ENCODE measurements around the gene PRKCZ. TPM values are rescaled to one million over a fixed set of nuclear protein-coding genes. Genes with fewer than 3 reads are reported as not detected.

PRKCZ gene
- 10 to 100 TPM; 34.6 to 48.9 (median 39.6) TPM for polyA plus RNA-seq (ENCODE audit: insufficient read depth in 1 of 5, insufficient read length in 5 of 5, low replicate concordance in 1 of 5)
- long read RNA-seq, donor 1, transcript PRKCZ-201 (18 exons, 2,326 nt): major isoform, 10 of 22 reads
- long read RNA-seq, donor 1, partial matches to known transcripts: 12 of 22 reads
- long read RNA-seq, donor 1, other reads (novel, unspliced or antisense): 0 of 22 reads
- long read RNA-seq, donor 2, transcript PRKCZ-201 (18 exons, 2,326 nt): major isoform, 9 of 91 reads
- long read RNA-seq, donor 2, partial matches to known transcripts: 82 of 91 reads
- long read RNA-seq, donor 2, other reads (novel, unspliced or antisense): 0 of 91 reads
- long read RNA-seq, donor 3, transcript PRKCZ-201 (18 exons, 2,326 nt): major isoform, 9 of 138 reads
- long read RNA-seq, donor 3, partial matches to known transcripts: 55 of 138 reads
- long read RNA-seq, donor 3, other reads (novel, unspliced or antisense): 73 of 138 reads
- long read RNA-seq, donor 4, transcript PRKCZ-201 (18 exons, 2,326 nt): major isoform, 5 of 6 reads
- long read RNA-seq, donor 4, partial matches to known transcripts: 0 of 6 reads
- long read RNA-seq, donor 4, other reads (novel, unspliced or antisense): 0 of 6 reads
- long read RNA-seq, donor 5, transcript PRKCZ-201 (18 exons, 2,326 nt): major isoform, 7 of 213 reads
- long read RNA-seq, donor 5, partial matches to known transcripts: 183 of 213 reads
- long read RNA-seq, donor 5, other reads (novel, unspliced or antisense): 23 of 213 reads
- long read RNA-seq, donor 6, transcript PRKCZ-201 (18 exons, 2,326 nt): major isoform, 15 of 125 reads
- long read RNA-seq, donor 6, partial matches to known transcripts: 98 of 125 reads
- long read RNA-seq, donor 6, other reads (novel, unspliced or antisense): 11 of 125 reads
- long read RNA-seq, donor 7, transcript PRKCZ-201 (18 exons, 2,326 nt): major isoform, 7 of 250 reads
- long read RNA-seq, donor 7, partial matches to known transcripts: 97 of 250 reads
- long read RNA-seq, donor 7, other reads (novel, unspliced or antisense): 146 of 250 reads
- long read RNA-seq, donor 8, partial matches to known transcripts: 0 of 3 reads
- long read RNA-seq, donor 8, other reads (novel, unspliced or antisense): 0 of 3 reads

DNA sequence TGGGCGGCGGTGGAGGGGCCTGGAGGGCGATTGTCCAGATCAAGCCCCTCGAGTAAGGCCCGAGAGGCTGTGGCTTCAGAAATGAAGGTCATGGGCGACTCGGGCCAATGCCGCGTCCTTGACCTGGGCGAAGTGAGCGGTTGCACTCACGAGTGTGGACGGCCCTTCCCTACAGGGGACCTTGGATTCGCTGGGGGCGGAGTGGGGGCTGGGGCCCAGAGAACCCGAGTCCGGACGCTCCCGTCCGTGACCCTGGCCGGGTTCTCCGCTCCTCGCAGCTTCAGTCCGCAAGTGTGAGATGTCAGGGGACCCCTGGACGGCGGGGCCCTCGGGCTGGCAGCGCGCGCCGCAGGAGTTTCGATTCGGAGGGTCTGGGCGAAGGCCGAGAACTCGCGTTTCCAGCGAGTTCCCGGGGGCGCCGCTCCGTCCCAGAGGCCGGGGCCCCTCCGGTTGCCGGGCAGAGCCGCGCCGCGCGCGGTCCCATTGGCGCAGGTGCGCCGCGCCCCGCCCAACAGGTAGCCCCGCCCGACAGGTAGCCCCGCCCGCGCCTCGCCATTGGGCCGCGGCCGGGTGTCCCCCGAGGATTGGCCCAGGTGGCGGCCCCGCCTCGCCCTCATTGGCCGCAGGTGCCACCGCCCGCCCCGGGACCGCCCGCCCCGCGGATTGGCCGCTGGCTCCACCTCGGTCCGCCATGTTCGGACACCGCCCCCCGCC, at the start of gene PRKCZ:
Gene PRKCZ (plus strand): TSS at position 694 of the 714 bp plus-strand sequence. CDS start 220 bp downstream, outside the sequence.
- peak; percentile 71 to 75 for DNase-seq

DNA sequence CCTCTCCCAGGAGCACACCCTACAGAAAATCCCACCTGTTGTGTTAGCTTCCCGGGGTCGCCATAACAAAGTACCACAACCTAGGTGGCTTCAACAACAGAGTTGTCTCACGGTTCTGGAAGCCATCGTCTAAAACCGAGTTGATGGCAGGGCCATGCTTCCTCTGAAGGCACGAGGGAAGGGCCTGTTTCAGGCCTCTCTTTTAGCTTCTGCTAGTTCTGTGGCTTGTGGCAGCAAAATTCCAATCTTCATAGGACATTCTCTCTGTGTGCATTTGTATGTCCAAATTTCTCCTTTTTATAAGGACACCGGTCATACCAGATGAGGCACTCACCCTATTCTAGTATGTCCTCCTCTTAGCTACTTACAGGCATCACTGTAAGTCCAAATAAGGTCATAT, 49.8 kb upstream of the PRKCZ start:
- DNase-seq: no peak

DNA sequence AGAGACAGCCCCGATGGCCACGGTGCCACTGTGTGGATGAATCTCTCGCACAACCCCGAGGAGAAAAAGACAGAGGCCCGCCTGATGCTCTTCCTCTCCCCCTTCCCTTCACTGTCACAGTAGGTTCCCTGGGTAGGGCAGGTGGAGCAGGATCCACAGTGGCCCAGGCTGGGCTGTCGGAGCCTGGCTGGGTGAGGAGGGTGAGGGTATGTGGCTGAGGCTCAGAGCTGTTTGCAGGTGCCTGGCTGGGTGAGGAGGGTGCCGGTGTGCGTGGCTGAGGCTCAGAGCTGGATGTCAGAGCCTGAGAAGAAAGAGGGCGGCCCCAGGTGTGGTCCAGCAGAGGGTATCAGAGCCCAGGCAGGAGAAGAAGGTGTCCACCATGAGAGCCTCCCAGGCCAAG, 49.4 kb upstream of the PRKCZ start:
- no peak for DNase-seq

DNA sequence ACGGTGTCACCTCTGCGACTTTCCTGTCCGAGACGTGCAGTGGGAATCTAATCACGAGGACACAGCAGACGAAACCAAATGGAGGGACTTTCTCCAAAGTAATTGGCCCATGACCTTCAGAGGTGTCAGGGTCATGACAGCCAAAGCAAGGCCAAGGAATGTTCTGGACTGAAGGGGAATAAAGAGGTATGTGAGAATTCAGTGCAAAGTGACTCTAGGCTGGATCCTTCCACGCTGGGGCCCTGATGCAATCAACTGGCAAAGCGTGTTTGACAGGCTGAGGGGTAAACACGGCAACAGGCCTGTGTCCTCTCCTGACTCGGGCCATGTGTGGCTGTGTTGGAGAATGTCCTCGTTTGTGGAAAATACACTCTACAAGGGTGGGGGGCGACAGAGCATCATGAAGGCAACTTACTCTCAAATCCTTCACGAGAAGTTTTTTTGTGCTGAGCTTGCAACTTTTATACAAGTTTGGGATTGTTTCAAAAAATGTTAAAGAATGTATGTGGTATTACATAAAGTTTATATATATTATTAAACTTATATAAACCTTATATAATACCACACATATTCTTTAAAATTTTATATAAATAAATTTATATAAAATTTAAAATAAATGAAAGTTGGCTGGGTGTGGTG, 48.3 kb upstream of the PRKCZ start:
- DNase-seq: peak; percentile 72 to 73

DNA sequence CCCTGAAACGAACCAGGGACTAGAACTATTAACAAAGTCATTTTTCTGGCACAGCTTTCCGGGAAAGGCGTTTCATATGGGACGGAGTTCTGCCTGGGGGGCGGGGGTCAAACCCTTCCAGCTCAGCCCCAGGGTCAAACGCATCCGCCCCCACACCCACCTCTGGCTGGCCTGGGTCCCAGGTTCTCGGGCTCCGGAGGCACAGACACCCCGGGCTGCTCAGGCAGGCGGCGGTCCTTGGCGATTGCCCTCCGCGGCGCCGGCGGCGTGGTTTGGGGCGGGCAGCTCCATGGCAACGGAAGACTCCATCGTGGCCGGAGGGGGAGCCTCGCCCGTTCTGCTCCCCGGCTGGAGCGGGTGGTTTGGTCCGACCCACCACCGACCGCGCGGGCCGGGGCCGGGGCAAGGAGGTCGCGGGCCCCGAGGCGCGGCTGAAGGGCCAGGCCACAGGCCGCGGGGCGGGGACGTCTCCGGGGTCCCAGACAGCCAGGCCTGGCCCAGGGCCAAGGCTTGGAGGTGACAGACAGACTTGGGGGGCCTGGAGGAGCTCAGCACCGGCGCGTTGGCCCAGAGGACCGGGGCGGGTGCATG, 46.6 kb upstream of the PRKCZ start, which contains the start of gene CFAP74:
Gene CFAP74 (minus strand): TSS at position 246 of the 591 bp plus-strand sequence. CDS start 12,830 bp downstream, outside the sequence.
- peak; percentile 78 for DNase-seq

DNA sequence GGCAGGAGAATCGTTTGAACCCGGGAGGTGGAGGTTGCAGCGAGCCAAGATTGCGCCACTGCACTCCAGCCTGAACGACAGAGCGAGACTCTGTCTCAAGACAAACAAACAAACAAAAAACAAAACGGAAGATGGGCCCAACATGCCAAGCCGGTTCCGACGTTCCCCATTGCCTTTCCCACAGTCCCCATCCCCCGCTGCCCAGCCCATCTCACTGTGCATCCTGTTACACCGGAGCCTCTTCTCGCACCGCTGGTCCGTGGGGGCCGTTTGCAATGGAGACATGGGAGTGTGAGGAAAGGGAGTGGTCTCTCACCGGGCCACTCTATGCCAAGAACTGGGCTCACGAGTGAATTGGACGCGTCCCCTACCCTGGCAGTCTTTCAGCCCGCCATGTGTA, 45.4 kb upstream of the PRKCZ start:
- DNase-seq: no peak

DNA sequence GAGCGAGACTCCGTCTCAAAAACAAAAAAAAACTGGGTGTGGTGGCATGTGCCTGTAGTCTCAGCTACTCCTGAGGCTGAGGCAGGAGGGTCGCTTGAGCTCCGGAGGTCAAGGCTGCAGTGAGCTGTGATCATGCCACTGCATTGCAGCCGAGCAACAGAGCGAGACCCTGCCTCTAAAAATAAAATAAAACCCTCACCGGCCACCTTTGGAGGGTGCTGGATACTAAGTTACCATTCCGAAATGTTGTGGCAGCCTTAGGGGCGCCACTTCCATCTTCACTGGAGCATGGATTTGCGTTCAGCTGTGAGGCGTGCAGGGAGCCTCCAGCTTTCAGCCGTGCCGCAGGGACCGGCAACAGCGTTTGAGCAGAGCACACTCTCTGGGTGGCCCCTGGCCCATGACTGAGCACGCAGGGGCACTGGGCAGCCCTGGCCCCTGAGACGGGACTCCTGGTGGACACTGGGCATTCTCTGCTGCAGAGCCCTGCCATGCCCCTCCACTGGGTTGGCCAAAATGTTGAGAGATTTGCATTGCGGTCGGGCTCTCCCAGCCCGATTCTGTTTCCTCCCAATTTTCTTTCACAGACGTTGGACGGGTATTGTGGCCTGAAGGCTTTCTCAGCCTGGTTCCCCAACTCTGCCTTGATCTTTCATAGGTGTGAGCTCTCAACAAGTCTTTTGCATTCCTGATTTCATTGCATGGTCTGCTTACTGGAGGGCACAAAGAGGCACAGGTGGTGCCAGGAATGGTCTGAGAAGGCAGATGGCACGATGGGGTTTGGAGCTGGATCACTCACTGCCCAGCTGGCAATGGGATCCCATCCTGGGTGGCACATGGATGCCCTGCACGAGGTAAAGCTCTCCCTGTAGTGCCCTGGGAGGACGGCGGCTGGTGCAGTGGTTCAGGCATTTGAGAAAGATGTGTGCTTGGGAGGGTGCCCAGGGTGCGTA, 40.8 kb upstream of the PRKCZ start:
- no peak for DNase-seq

DNA sequence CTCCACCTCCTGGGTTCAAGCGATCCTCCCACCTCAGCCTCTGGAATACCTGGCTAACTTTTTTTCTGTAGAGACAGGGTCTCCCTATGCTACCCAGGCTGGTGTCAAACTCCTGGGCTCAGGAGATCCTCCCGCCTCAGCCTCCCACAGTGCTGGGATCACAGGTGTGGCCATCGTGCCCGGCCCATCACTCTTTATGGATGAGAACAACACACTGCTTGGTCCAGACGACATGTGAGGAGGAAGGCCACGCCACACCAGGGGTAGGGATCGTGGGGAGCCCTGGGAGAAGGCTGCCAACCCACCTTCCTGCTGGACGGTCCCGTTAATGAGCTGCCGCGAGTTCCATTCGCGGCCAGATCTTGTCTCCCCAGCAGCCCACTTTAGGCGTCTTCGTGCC, 36.0 kb upstream of the PRKCZ start:
- DNase-seq: no peak

DNA sequence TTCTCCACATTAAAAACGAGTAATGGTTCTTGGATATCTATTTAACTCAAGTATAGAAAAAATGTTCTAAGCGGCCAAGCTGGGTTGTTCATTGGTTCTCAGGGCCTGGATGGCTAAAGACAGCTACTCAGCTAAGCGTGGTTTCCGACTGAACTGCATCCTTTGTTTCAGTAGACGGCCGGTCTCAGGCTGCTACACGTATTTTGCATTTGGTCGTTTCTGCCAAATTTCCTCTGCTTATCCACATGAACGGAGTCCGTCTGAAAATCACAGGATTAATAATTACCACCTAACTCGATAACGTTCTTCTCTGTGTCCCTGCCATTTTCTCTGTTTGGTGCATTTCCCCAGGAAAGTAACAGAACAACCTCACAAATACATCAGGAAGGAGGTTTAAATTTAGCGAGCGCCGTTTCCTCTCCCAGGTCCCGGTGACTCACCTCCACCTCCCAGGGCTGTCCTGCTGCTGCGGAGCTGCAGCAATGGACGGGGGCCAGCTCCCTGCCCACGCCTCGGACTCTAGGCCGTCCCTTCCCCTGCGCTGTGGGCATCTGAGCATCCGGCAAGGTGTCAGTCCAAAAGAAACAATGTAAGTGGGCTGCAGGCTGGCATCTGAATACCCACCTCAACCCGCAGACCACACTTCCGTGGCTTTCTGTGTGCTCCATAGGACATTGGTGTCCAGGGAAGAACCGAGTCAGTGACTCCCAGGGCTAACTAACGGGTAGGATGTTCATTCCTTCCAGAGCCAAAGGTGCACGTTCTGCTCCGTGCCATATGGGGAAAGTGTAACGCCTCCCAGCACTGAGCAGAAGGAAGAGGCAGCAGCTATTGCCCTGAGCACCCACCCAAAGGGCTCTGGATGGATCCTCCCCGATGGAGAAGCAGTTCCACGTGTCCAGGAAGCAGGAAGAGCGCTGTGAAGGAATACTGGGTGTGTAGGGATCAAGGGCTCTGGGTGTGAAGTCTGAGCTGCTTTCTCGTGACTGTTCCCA, 35.2 kb upstream of the PRKCZ start:
- no peak for DNase-seq

DNA sequence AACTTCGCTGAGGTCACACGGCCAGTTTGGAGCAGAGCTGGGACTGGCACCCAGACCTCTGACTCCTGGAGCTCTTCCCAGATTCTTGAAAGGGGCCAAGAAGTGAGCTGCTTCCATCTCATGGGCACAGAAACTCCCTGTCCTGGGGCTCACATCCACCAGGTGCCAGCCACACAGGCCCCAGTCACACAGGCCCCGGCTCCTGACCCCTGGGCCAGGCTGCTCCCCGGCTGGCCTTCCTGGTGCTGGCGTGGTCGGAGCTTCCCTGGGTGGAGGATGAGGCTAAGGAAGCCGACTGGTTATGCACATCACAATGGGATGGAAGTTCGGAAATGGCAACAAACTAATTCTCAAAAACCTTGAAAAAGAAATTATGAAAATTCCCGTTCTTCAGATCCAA, 34.1 kb upstream of the PRKCZ start:
- no peak for DNase-seq

DNA sequence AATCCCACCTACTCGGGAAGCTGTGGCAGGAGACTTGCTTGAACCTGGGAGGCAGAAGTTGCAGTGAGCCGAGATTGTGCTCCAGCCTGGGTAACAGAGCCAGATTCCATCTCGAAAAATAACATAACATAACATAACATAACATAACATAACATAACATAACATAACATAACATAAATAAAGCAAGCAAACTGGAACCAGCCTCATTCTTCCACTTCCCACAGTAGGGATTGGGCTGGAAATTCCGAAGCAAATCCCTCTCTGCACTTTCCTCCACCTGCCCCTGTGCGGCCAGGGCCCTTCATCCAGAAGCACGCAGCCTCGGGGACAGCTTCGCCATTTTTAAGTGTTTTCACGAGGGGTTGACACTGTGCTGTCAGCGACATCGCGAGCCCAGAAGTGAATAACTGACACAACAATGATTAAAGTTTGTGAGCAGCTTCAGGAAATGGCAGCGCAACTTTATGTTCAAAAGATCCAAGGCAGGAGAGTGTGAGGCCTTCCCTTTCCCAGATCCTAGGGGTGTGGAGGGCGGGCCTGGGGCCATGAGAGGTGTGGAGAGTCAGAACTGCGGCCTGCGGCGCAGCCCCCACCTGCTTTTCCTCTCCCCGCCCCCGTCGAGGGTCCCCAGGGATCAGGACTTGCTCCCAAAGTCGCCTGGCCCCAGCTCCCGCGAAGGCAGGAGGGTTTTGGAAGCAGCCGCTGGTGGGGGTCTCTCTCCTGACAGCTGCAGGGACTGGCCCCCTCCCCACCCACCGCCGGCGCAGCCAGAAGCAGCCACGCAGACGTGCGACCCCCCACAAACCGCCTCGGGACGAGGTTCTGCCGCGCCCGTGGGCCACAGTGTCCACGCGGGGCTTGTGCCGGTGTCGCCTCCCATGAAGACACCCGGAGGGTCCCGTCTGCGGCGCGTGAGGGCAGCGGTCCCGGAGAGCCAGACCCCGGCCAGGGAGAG, 31.7 kb upstream of the PRKCZ start:
- peak in 1 of 2 donors; percentile 12 for DNase-seq

DNA sequence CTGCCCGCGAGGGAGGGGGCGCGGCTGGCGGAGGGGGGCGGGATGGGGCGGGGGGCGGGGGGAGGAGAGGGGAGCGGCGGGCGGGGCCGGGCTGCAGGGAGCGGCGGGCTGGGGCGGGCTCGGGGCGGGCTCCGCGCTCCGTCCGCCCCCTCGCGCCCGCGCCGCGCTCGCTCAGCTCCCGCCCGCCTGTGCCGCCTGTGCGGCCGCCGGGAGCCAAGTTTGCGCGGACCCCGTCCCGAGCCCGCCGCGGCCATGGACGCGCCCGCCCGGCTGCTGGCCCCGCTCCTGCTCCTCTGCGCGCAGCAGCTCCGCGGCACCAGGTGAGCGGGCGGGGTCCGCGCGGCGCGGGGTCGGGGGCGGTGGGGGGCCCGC, 31.1 kb upstream of the PRKCZ start, which contains the start of gene GABRD:
Gene GABRD (plus strand): TSS at position 174 of the 372 bp plus-strand sequence. CDS start 79 bp downstream, at position 253.
- no peak for DNase-seq

DNA sequence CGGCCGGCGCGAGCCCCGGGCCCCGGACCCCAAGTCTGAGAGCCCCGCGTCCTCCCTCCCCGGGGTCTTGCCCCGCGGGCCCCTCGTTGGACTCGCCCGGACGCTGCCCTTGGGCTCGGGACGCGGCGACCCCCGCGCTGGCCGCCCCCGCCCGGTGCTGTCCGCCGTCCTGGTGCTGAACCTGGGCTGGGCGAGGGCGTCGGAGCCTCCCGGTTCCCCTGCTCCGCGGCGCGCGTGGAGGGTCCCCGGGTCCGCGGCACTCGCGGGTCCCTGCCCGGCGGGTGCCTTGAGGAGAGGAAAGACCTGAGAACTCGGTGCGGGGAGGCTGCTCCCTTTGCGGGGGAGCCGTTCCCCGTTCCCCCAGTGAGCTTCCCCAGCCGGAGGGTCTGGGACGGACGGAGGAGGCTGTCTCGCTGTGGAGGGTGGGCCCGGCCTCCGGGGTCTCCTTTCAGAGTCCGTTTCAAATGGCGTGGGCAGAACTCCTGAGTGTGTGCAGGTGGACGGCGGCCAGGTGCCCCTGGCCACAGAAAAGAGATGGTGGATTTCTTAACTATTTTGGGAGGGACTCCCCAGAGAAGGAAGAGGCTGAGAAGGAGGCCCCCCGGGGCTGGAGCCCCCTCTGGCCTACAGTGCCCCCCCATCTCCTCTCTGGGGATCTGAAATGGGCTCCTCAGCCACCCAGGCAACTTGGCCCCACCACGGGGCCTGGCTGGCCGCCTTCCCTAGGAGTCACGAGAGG, 30.5 kb upstream of the PRKCZ start:
- peak in 1 of 2 donors; percentile 30 for DNase-seq

DNA sequence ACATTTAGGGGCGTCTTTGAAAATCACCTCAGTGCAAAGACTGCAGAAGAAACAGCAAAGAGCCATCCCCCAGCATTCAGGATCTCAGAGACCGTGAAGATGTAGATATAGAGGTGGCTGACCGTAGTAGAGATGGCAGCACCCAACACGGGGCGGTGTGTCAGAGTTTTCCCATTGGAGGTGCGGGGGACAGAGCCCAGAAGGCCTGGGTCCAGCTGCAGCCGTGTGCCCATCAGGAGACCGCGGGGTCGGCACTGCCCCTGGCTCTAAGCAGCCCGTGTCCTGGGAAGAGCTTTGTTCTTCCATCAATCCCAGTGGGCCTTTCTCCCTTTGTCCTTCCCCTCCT, 29.9 kb upstream of the PRKCZ start:
- no peak for DNase-seq

DNA sequence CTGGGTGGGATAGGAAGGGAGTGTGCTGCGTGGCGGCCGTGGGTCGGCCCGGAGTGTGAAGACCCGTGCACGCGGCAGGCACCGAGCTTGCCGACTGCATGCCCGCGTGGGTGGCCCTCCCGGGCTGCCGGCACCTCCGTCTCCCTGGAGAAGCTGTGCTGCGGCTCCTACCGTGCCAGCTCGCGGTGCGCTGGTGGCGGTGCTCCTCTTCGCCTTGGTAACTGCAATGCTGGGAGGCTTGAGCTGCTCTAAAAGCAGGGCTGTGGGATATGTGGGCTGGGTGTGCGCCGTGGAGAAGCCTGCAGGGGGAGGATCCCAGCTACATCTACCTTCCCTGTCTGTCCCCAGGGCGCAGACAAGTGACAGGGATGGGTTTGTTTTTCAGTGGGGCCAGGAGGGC, 28.7 kb upstream of the PRKCZ start:
- DNase-seq: no peak
